MM.1S (cell line): Measurements from ENCODE around the gene ZNF333.
A peak's percentile ranks its signal among the peaks of the same experiment; 100 is the strongest.

Experiments used
- DNase-seq: peaks from one replicate; pipeline ENCODE4 v3.0.0-alpha.2; 2015
- H2AFZ ChIP-seq: fragments of 300-600 bp; sonication (generic); 2 replicates; pipeline ENCODE4 v1.6.0; 2016; ENCODE audit warnings: antibody characterized with exemption, low read length
- H3F3A ChIP-seq: fragments of 300-600 bp; sonication (generic); 2 replicates; pipeline ENCODE4 v1.6.1; 2016; ENCODE audit warnings: mild to moderate bottlenecking, antibody characterized with exemption, low read length, moderate library complexity, mixed read lengths; ENCODE audit not compliant: insufficient read depth
- H3K27ac ChIP-seq: fragments of 300-600 bp; sonication (generic); 2 replicates; pipeline ENCODE4 v1.5.1; 2016; ENCODE audit warnings: mild to moderate bottlenecking, low read length
- H3K27me3 ChIP-seq: fragments of 300-600 bp; sonication (generic); replicated peaks from 2 replicates; pipeline ENCODE4 v1.6.0; 2016; ENCODE audit warnings: low read length; ENCODE audit not compliant: insufficient read depth
- H3K36me3 ChIP-seq: fragments of 300-600 bp; sonication (generic); replicated peaks from 2 replicates; pipeline ENCODE4 v1.6.1; 2016; ENCODE audit warnings: mild to moderate bottlenecking, low read length, mixed read lengths; ENCODE audit not compliant: insufficient read depth
- H3K4me1 ChIP-seq: fragments of 300-600 bp; sonication (generic); 2 replicates; pipeline ENCODE4 v1.6.1; 2016; ENCODE audit warnings: low read length, mixed read lengths
- H3K4me2 ChIP-seq: fragments of 300-600 bp; sonication (generic); 2 replicates; pipeline ENCODE4 v1.6.0; 2016; ENCODE audit warnings: low read depth, low read length
- H3K4me3 ChIP-seq: fragments of 300-600 bp; sonication (generic); 2 replicates; pipeline ENCODE4 v1.5.1; 2016; ENCODE audit warnings: low read length, mixed read lengths
- H3K79me2 ChIP-seq: fragments of 300-600 bp; sonication (generic); 2 replicates; pipeline ENCODE4 v1.6.1; 2016; ENCODE audit warnings: mixed run types, low read length, mixed read lengths
- H3K9ac ChIP-seq: fragments of 300-600 bp; sonication (generic); 2 replicates; pipeline ENCODE4 v1.6.1; 2016; ENCODE audit warnings: low read length, mixed read lengths
- H3K9me2 ChIP-seq: fragments of 300-600 bp; sonication (generic); replicated peaks from 2 replicates; pipeline ENCODE4 v1.6.1; 2016; ENCODE audit warnings: mild to moderate bottlenecking, low read length, mixed read lengths; ENCODE audit not compliant: insufficient read depth
- H3K9me3 ChIP-seq: fragments of 300-600 bp; sonication (generic); replicated peaks from 2 replicates; pipeline ENCODE4 v1.6.1; 2016; ENCODE audit warnings: mild to moderate bottlenecking, low read length, mixed read lengths; ENCODE audit not compliant: insufficient read depth
- H4K20me1 ChIP-seq: fragments of 300-600 bp; sonication (generic); 2 replicates; pipeline ENCODE4 v1.6.1; 2016; ENCODE audit warnings: mild to moderate bottlenecking, low read length, moderate library complexity, mixed read lengths; ENCODE audit not compliant: insufficient read depth
- CTCF ChIP-seq: fragments of 300-600 bp; sonication (generic); IDR thresholded peaks from 2 replicates; pipeline ENCODE4 v1.5.1; 2016; ENCODE audit warnings: antibody characterized with exemption, low read length, mixed read lengths
- EZH2 ChIP-seq: fragments of 300-600 bp; sonication (generic); optimal IDR thresholded peaks from 2 replicates; pipeline ENCODE3; 2017; ENCODE audit warnings: low read depth, mild to moderate bottlenecking, antibody characterized with exemption, low read length, mixed read lengths
- EZH2phosphoT487 ChIP-seq: fragments of 300-600 bp; sonication (generic); IDR thresholded peaks from 2 replicates; pipeline ENCODE4 v1.6.1; 2018; ENCODE audit warnings: antibody characterized with exemption, low read length

Gene ZNF333

GRCh38 chr19:14678199-14678598 lies 11.6 kb upstream of the ZNF333 start:
- H3K79me2 ChIP-seq = no peaks in the 10 kb centered on the region
- no peak overlapping the region for H3K4me2 ChIP-seq
- H3F3A ChIP-seq = no peaks in the 10 kb centered on the region
- H3K9me3 ChIP-seq = no peaks in the 10 kb centered on the region
- H4K20me1 ChIP-seq = no peaks in the 10 kb centered on the region
- no peak for TF ChIP-seq EZH2
- TF ChIP-seq EZH2phosphoT487 = no peak
- TF ChIP-seq CTCF = no peak
- H2AFZ ChIP-seq = no peak overlapping the region
- H3K27me3 ChIP-seq = peaks cover 91% of the 10 kb centered on the region
- no peak overlapping the region for H3K9ac ChIP-seq
- no peak overlapping the region for H3K4me3 ChIP-seq
- no peaks in the 10 kb centered on the region for H3K36me3 ChIP-seq
- H3K4me1 ChIP-seq = no peaks in the 10 kb centered on the region
- H3K27ac ChIP-seq = no peak overlapping the region
- no peaks in the 10 kb centered on the region for H3K9me2 ChIP-seq
- DNase-seq = no peak

- Histone ChIP-seq H4K20me1 (no peaks in the 10 kb centered on the region), H3K9me3 (no peaks in the 10 kb centered on the region), H2AFZ (no peak overlapping the region), H3K9me2 (no peaks in the 10 kb centered on the region), H3K27ac (no peak overlapping the region), H3K27me3 (peaks cover 68% of the 10 kb centered on the region), H3K4me2 (no peak overlapping the region), H3K79me2 (no peaks in the 10 kb centered on the region), H3K4me3 (no peak overlapping the region), H3K9ac (no peak overlapping the region), H3K36me3 (no peaks in the 10 kb centered on the region), H3K4me1 (no peaks in the 10 kb centered on the region), H3F3A (no peaks in the 10 kb centered on the region)
- no peak for DNase-seq
- TF ChIP-seq CTCF = no peak
- no peak for TF ChIP-seq EZH2
- no peak for TF ChIP-seq EZH2phosphoT487
Measured at GRCh38 chr19:14682084-14682483, 7.8 kb upstream of the ZNF333 start.

GRCh38 chr19:14683439-14683838 lies 6.4 kb upstream of the ZNF333 start:
- peaks cover 56% of the 10 kb centered on the region for H3K27me3 ChIP-seq
- H3K4me2 ChIP-seq = no peak overlapping the region
- H3F3A ChIP-seq = no peaks in the 10 kb centered on the region
- TF ChIP-seq EZH2 (no peak), EZH2phosphoT487 (no peak), CTCF (no peak)
- no peaks in the 10 kb centered on the region for H4K20me1 ChIP-seq
- H3K79me2 ChIP-seq = no peaks in the 10 kb centered on the region
- no peaks in the 10 kb centered on the region for H3K36me3 ChIP-seq
- H3K9me3 ChIP-seq = no peaks in the 10 kb centered on the region
- H3K27ac ChIP-seq = no peak overlapping the region
- H2AFZ ChIP-seq = no peak overlapping the region
- H3K4me1 ChIP-seq = no peaks in the 10 kb centered on the region
- no peak overlapping the region for H3K4me3 ChIP-seq
- no peaks in the 10 kb centered on the region for H3K9me2 ChIP-seq
- no peak for DNase-seq
- H3K9ac ChIP-seq = no peak overlapping the region

DNA sequence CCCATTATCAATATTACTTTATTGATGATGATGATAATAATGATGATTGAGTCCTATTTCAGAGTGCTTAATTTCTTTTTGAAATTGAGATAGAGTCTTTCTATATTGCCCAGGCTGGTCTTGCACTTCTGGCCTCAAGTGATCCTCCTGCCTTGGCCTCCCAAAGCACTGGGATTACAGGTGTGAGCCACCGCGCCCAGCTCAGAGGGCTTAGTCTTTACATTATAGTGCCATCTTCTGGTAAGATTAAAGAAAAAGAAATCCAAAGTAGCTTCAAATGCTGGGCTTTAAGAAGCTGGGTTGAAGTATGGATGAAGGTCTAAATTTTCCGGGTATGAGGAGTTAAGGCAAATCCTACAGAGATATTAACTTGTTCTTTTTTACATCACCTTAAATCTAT lies 3.4 kb upstream of the ZNF333 start:
- Histone ChIP-seq H3K4me3 (no peak overlapping the region), H3K9me2 (no peaks in the 10 kb centered on the region), H4K20me1 (no peaks in the 10 kb centered on the region), H3K4me1 (no peaks in the 10 kb centered on the region), H2AFZ (no peak overlapping the region), H3K9me3 (no peaks in the 10 kb centered on the region), H3F3A (0 out of 2 replicates have a peak, but pooled peaks cover 4% of the 10 kb centered on the region), H3K9ac (no peak overlapping the region), H3K36me3 (no peaks in the 10 kb centered on the region), H3K27ac (no peak overlapping the region), H3K27me3 (peaks cover 29% of the 10 kb centered on the region), H3K4me2 (no peak overlapping the region), H3K79me2 (no peaks in the 10 kb centered on the region)
- TF ChIP-seq CTCF (peak; percentile 38; the same call in 1 of the 2 replicates), EZH2phosphoT487 (no peak), EZH2 (no peak)
- peak; percentile 15 for DNase-seq
